ENCODE data around the gene FLT1. TPM values are rescaled to one million over a fixed set of nuclear protein-coding genes. Genes with fewer than 3 reads are reported as not detected.

Gene FLT1
- total RNA-seq, 4 donors from 2014 or later = 11.1 to 37.9 (median 21.7) TPM

GRCh38 chr13:28338006-28338574 lies 156.8 kb downstream of the FLT1 start:
- Histone ChIP-seq H3K4me3 (no peak overlapping the region), H3K36me3 (no peaks in the 10 kb centered on the region), H3K9me3 (no peaks in the 10 kb centered on the region), H3K27ac (peak overlapping the region in 2 of 4 donors; percentile 22 to 41), H3K4me1 (peaks cover 0 to 24% (median 3%) of the 10 kb centered on the region in 3 donors), H3K27me3 (no peaks in the 10 kb centered on the region)
- WGBS, 2 donors (ENCODE audit: low coverage in 1 of 2) = 25 to 33% methylated on average over 1 to 4 of the region's 4 CpGs
- no peak for TF ChIP-seq POLR2A (IDR thresholded peaks at IDR 0.05)
- TF ChIP-seq POLR2AphosphoS5 (IDR thresholded peaks at IDR 0.05) = no peak
- TF ChIP-seq EP300 (IDR thresholded peaks at IDR 0.05) = no peak
- no peak for TF ChIP-seq CTCF (IDR thresholded peaks at IDR 0.05)
- no peak for ATAC-seq

GRCh38 chr13:28337166-28338005 lies 157.5 kb downstream of the FLT1 start:
- Histone ChIP-seq H3K27me3 (no peaks in the 10 kb centered on the region), H3K4me3 (no peak overlapping the region), H3K9me3 (no peaks in the 10 kb centered on the region), H3K4me1 (peaks cover 0 to 24% (median 3%) of the 10 kb centered on the region in 3 donors), H3K36me3 (no peaks in the 10 kb centered on the region), H3K27ac (peak overlapping the region in 2 of 4 donors; percentile 39 to 41)
- 18 to 25% methylated on average over 4 of the region's 4 CpGs for WGBS, 2 donors (ENCODE audit: low coverage in 1 of 2)
- no peak for TF ChIP-seq EP300 (IDR thresholded peaks at IDR 0.05)
- ATAC-seq = peak; percentile 48

GRCh38 chr13:28336193-28336657 lies 158.7 kb downstream of the FLT1 start:
- Histone ChIP-seq H3K9me3 (no peaks in the 10 kb centered on the region), H3K27me3 (no peaks in the 10 kb centered on the region), H3K4me1 (peaks cover 0 to 24% (median 3%) of the 10 kb centered on the region in 3 donors), H3K36me3 (no peaks in the 10 kb centered on the region), H3K4me3 (no peak overlapping the region), H3K27ac (no peak overlapping the region)
- peak; percentile 71 for ATAC-seq
- TF ChIP-seq POLR2A (IDR thresholded peaks at IDR 0.05) = no peak
- peak; percentile 32 for TF ChIP-seq POLR2AphosphoS5 (IDR thresholded peaks at IDR 0.05)
- TF ChIP-seq CTCF (IDR thresholded peaks at IDR 0.05) = no peak
- TF ChIP-seq EP300 (IDR thresholded peaks at IDR 0.05) = no peak
- WGBS, 2 donors (ENCODE audit: low coverage in 1 of 2) = 40% methylated on average over 2 of the region's 3 CpGs; no CpG with 5 or more reads in 1 of the 2 donors

GRCh38 chr13:28333204-28333881 lies 161.6 kb downstream of the FLT1 start:
- Histone ChIP-seq H3K36me3 (no peaks in the 10 kb centered on the region), H3K4me3 (no peak overlapping the region), H3K4me1 (peaks cover 0 to 30% (median 3%) of the 10 kb centered on the region in 3 donors), H3K9me3 (no peaks in the 10 kb centered on the region), H3K27ac (no peak overlapping the region), H3K27me3 (no peaks in the 10 kb centered on the region)
- TF ChIP-seq POLR2AphosphoS5 (IDR thresholded peaks at IDR 0.05) (no peak), EP300 (IDR thresholded peaks at IDR 0.05) (no peak), CTCF (IDR thresholded peaks at IDR 0.05) (no peak), POLR2A (IDR thresholded peaks at IDR 0.05) (no peak)
- no peak for ATAC-seq
- WGBS, 2 donors (ENCODE audit: low coverage in 1 of 2) = 79 to 94% methylated on average over 2 of the region's 2 CpGs
